HEK293T (cell line): Measurements from ENCODE around the gene CCDC171.

Experiments used
- CTCF ChIA-PET: fragments of 350-600 bp; formaldehyde crosslinking; extraction: SDS; loops from one replicate; lab custom pipeline; 2021; ENCODE audit warnings: antibody characterized with exemption, inconsistent platforms; lab: Yijun Ruan, JAX
- POLR2A ChIA-PET: fragments of 350-600 bp; formaldehyde crosslinking; extraction: SDS; loops from one replicate; lab custom pipeline; 2020; ENCODE audit warnings: antibody characterized with exemption, inconsistent platforms; lab: Yijun Ruan, JAX
- DNase-seq: peaks from one replicate; pipeline ENCODE4 v3.0.0; 2012; ENCODE audit warnings: mixed read lengths; ENCODE audit errors: extremely low spot score
- ARNT ChIP-seq: fragments of 450-650 bp; IDR thresholded peaks from 2 replicates; pipeline ENCODE4 v1.6.1; 2017; ENCODE audit warnings: mild to moderate bottlenecking
- BHLHE40 ChIP-seq: fragments of 450-650 bp; IDR thresholded peaks from 2 replicates; pipeline ENCODE4 v1.6.1; 2016; ENCODE audit warnings: mild to moderate bottlenecking, moderate library complexity, borderline replicate concordance
- CTBP1 ChIP-seq: fragments of 450-650 bp; IDR thresholded peaks from 2 replicates; pipeline ENCODE4 v1.6.1; 2016; ENCODE audit warnings: borderline replicate concordance
- ELF4 ChIP-seq: fragments of 450-650 bp; IDR thresholded peaks from 2 replicates; pipeline ENCODE4 v1.6.1; 2017; ENCODE audit warnings: antibody characterized with exemption
- FOXA1 ChIP-seq: fragments of 450-650 bp; IDR thresholded peaks from 2 replicates; pipeline ENCODE4 v1.6.1; 2016; ENCODE audit warnings: mild to moderate bottlenecking
- FOXK2 ChIP-seq: fragments of 450-650 bp; IDR thresholded peaks from 2 replicates; pipeline ENCODE4 v1.6.1; 2016; ENCODE audit warnings: mild to moderate bottlenecking
- FOXM1 ChIP-seq: fragments of 450-650 bp; IDR thresholded peaks from 2 replicates; pipeline ENCODE4 v1.6.1; 2017; ENCODE audit warnings: mild to moderate bottlenecking, borderline replicate concordance
- HDGF ChIP-seq: fragments of 450-650 bp; IDR thresholded peaks from 2 replicates; pipeline ENCODE4 v1.6.1; 2017; ENCODE audit warnings: antibody characterized with exemption, borderline replicate concordance
- L3MBTL2 ChIP-seq: fragments of 450-650 bp; conservative IDR thresholded peaks from 2 replicates; pipeline ENCODE4 v1.6.1; 2016; ENCODE audit warnings: mild to moderate bottlenecking
- LEF1 ChIP-seq: fragments of 450-650 bp; IDR thresholded peaks from 2 replicates; pipeline ENCODE4 v1.6.1; 2017; ENCODE audit warnings: mild to moderate bottlenecking, borderline replicate concordance
- NFRKB ChIP-seq: fragments of 450-650 bp; IDR thresholded peaks from 2 replicates; pipeline ENCODE4 v1.6.1; 2016; ENCODE audit warnings: mild to moderate bottlenecking, moderate library complexity
- SP1 ChIP-seq: fragments of 450-650 bp; IDR thresholded peaks from 2 replicates; pipeline ENCODE4 v1.6.1; 2017
- SUZ12 ChIP-seq: fragments of 450-650 bp; IDR thresholded peaks from 2 replicates; pipeline ENCODE4 v1.6.1; 2016; ENCODE audit warnings: mild to moderate bottlenecking
- TARDBP ChIP-seq: fragments of 450-650 bp; IDR thresholded peaks from 2 replicates; pipeline ENCODE4 v1.6.1; 2016
- ZNF384 ChIP-seq: fragments of 450-650 bp; IDR thresholded peaks from 2 replicates; pipeline ENCODE4 v1.6.1; 2016
- TF ChIP-seq, protein P1 (sequence below): fragments of 450-650 bp; IDR thresholded peaks from 2 replicates; pipeline ENCODE4 v1.6.1; 2016

CCDC171 gene

DNA sequence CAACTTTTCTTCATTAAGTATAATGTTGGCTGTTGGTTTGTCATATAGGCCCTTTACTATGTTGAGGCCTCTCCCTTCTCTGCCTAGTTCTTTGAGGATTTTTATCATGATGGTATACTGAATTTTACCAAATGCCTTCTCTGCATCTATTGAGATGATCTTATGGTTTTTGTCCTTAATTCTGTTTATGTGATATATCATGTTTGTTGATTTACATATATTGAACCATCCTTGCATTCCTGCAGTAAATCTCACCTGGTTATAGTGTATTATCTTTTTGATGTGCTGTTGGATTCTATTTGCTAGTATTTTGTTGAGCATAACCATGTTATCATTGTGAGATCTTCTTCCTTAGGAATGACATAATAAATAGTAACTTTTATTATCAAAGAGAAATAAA lies 362.9 kb downstream of the CCDC171 start:
- no peak for TF ChIP-seq NFRKB
- ChIA-PET CTCF (no interaction called here), POLR2A (no interaction called here)
- DNase-seq: no peak

DNA sequence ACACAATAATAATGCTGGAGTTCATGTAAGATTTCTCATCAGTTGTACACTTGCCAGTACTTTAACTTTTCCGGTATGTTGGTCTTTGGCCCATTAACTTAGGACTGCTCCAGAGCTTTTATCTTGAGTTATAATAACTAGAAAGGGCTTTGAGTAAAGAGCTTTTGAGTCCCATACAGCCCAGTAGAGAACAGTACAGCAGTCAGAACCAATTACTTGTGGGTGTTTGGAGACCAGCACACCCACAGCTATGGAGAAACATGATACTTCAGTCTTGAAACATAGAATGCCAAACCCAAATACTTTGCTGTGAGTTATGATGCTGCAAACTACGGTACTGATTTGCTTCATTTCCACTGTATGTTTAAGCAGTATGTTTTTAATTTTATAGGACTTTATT lies 374.3 kb downstream of the CCDC171 start:
- no peak for TF ChIP-seq ZNF384
- no peak for TF ChIP-seq CTBP1
- no peak for TF ChIP-seq NFRKB
- TF ChIP-seq ELF4: no peak
- TF ChIP-seq BHLHE40: no peak
- ChIA-PET CTCF (no interaction called here), POLR2A (no interaction called here)
- DNase-seq: no peak

DNA sequence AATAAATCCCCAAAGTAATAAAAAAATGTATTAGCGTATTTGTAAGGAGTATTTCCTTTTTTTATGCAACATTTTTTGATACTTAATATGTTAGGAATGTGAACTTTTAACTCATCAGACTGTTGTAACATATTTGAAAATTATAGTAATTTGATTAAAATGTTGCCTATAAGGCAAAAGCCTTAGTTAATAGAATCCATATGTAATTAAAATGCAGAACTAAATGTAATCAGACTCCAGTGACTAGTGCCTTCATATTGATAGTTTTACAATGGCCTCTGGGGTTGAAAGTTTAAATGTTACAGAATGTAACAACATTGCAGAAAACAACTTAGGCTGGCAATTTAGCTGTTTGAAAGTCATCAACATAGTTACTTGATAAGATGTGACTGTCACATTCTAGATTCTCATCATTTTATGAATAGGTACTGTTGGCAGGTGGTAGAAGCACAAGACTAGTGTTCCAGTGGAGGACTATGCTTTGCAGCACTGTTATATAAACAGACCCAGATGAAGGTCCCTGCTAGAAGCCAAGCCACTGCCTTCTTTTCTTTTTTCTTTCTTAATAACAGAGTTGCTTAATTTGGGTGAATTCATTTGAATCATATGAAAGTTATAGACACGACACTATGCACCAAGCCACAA lies 382.9 kb downstream of the CCDC171 start:
- ChIA-PET CTCF (interaction anchor here (0.7 kb wide), 1 partner anchor 84 kb away, joined by 3 read pairs; no protein-coding TSS in a partner anchor), POLR2A (no interaction called here)
- DNase-seq: no peak

GRCh38 chr9:15936306-15936921 lies 383.6 kb downstream of the CCDC171 start:
- POLR2A ChIA-PET: no interaction called here
- CTCF ChIA-PET: interaction anchor here (0.7 kb wide), 1 partner anchor 84 kb away, joined by 3 read pairs; no protein-coding TSS in a partner anchor
- DNase-seq: no peak

More for the DNA sequence above, 382.9 kb downstream of the CCDC171 start:
- no peak for TF ChIP-seq ZNF384
- TF ChIP-seq, protein P1, sequence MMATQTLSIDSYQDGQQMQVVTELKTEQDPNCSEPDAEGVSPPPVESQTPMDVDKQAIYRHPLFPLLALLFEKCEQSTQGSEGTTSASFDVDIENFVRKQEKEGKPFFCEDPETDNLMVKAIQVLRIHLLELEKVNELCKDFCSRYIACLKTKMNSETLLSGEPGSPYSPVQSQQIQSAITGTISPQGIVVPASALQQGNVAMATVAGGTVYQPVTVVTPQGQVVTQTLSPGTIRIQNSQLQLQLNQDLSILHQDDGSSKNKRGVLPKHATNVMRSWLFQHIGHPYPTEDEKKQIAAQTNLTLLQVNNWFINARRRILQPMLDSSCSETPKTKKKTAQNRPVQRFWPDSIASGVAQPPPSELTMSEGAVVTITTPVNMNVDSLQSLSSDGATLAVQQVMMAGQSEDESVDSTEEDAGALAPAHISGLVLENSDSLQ: no peak
- no peak for TF ChIP-seq NFRKB

GRCh38 chr9:15942831-15943424 lies 390.1 kb downstream of the CCDC171 start:
- no peak for DNase-seq
- CTCF ChIA-PET: interaction anchor here (0.7 kb wide), 1 partner anchor 1119 kb away, joined by 3 read pairs; no protein-coding TSS in a partner anchor
- POLR2A ChIA-PET: no interaction called here
- no peak for TF ChIP-seq SP1
- TF ChIP-seq ARNT: no peak
- TF ChIP-seq LEF1: no peak
- TF ChIP-seq BHLHE40: no peak
- TF ChIP-seq FOXM1: no peak
- TF ChIP-seq, protein P1: no peak
- no peak for TF ChIP-seq TARDBP
- no peak for TF ChIP-seq FOXK2
- no peak for TF ChIP-seq FOXA1
- TF ChIP-seq SUZ12: no peak
- no peak for TF ChIP-seq ZNF384
- no peak for TF ChIP-seq L3MBTL2
- TF ChIP-seq CTBP1: no peak
- no peak for TF ChIP-seq HDGF
- no peak for TF ChIP-seq NFRKB
- TF ChIP-seq ELF4: no peak

More at GRCh38 chr9:15936306-15936921, 383.6 kb downstream of the CCDC171 start:
- TF ChIP-seq ELF4: no peak
- no peak for TF ChIP-seq FOXK2
- TF ChIP-seq CTBP1: no peak
- no peak for TF ChIP-seq FOXA1
- no peak for TF ChIP-seq TARDBP
- TF ChIP-seq ZNF384: no peak
- no peak for TF ChIP-seq SP1
- no peak for TF ChIP-seq L3MBTL2
- TF ChIP-seq BHLHE40: no peak
- TF ChIP-seq ARNT: no peak
- TF ChIP-seq, protein P1: no peak
- TF ChIP-seq SUZ12: no peak
- TF ChIP-seq FOXM1: no peak
- TF ChIP-seq LEF1: no peak
- no peak for TF ChIP-seq HDGF
- no peak for TF ChIP-seq NFRKB

DNA sequence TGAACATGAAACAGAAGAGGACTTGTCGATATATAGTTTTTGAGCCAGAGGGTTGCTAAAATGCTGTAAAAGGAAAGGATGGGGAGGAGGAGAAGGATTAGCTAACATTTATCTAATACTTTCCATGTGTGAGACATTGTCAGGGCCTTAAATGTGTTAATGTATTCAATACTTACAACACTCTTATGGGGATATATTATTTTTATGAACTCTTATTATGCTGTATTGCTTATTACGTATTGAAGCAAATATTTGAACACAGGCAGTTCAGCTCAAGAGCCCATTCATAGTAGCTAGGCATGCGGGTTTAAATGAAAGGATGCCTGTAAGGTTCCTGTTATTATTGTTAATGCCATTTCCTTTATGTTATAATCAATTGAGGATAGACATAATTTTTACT lies 391.5 kb downstream of the CCDC171 start:
- TF ChIP-seq LEF1 (no peak), ARNT (no peak), CTBP1 (no peak), BHLHE40 (no peak)
- TF ChIP-seq, protein P1: no peak
- DNase-seq: no peak
- CTCF ChIA-PET: no interaction called here
- POLR2A ChIA-PET: no interaction called here
